ENCODE data around the gene EPHB1.

GRCh38 chr3:134952371-134952770 lies 157.3 kb downstream of the EPHB1 start:
- TF ChIP-seq POLR2AphosphoS5 (IDR thresholded peaks at IDR 0.05; ENCODE audit: low read depth, low read length) (no peak), TAF1 (IDR thresholded peaks at IDR 0.05; ENCODE audit: borderline replicate concordance, insufficient read depth, low read length) (no peak), SIN3A (IDR thresholded peaks at IDR 0.05; ENCODE audit: borderline replicate concordance, insufficient read depth, low read length) (no peak)

Data from PFSK-1 (cell line).